AG04449 (cell line): Measurements from ENCODE around the gene PYGM.

Source experiments
- CTCF ChIA-PET: fragments of 350-600 bp; formaldehyde crosslinking; extraction: SDS; loops from one replicate; lab custom pipeline; 2021; ENCODE audit warnings: antibody characterized with exemption; lab: Yijun Ruan, JAX
- POLR2A ChIA-PET: fragments of 400-600, 350-600 bp; formaldehyde crosslinking; extraction: SDS; loops from one replicate; lab custom pipeline; 2020; ENCODE audit warnings: antibody characterized with exemption, inconsistent platforms; lab: Yijun Ruan, JAX
- DNase-seq: peaks from one replicate; pipeline ENCODE4 v3.0.0-alpha.2; 2010; ENCODE audit warnings: low read depth, low spot score
- H3K4me3 ChIP-seq: 2 replicates; pipeline ENCODE4 v1.5.1; 2011; ENCODE audit warnings: low read depth, mild to moderate bottlenecking, control low read depth, low read length
- CTCF ChIP-seq: IDR thresholded peaks from one replicate; pipeline ENCODE4 v1.5.1; 2011; ENCODE audit warnings: mild to moderate bottlenecking, moderate library complexity, low read length, control low read depth, inconsistent platforms; ENCODE audit not compliant: insufficient read depth; ENCODE audit errors: missing control alignments

Gene PYGM

GRCh38 chr11:64723117-64723906 is 36.5 kb downstream of the PYGM start, which contains the start of gene NRXN2:
Gene NRXN2 (minus strand): TSS chr11:64723197. CDS start chr11:64713699, 9,498 bp downstream.
- no peak for DNase-seq
- TF ChIP-seq CTCF, result peak; percentile 97
- ChIA-PET POLR2A (no interaction called here), CTCF (interaction anchor here (1.4 to 4.8 kb wide), 3 partner anchors 18 to 35 kb away, joined by 5 to 19 read pairs (median 14); no protein-coding TSS in a partner anchor)
- H3K4me3 ChIP-seq, result peak within 1 kb of the TSS; percentile 65

GRCh38 chr11:64722141-64723065 is 37.4 kb downstream of the PYGM start:
- ChIA-PET CTCF (interaction anchor here (0.7 to 3.0 kb wide), 5 partner anchors 12 to 273 kb away, joined by 3 to 14 read pairs (median 3); partner anchors contain the start of gene RASGRP2), POLR2A (no interaction called here)
- no peak overlapping the region for H3K4me3 ChIP-seq
- DNase-seq, result no peak
- no peak for TF ChIP-seq CTCF

- H3K4me3 ChIP-seq, result no peak overlapping the region
- TF ChIP-seq CTCF, result no peak
- DNase-seq, result no peak
- POLR2A ChIA-PET, result no interaction called here
- CTCF ChIA-PET, result interaction anchor here (1.1 to 3.0 kb wide), 3 partner anchors 23 to 272 kb away, joined by 3 to 14 read pairs (median 4); partner anchors contain the start of gene RASGRP2
Measured at GRCh38 chr11:64721359-64721699, 38.4 kb downstream of the PYGM start.

GRCh38 chr11:64720640-64721358 is 39.0 kb downstream of the PYGM start:
- no peak for TF ChIP-seq CTCF
- POLR2A ChIA-PET, result no interaction called here
- DNase-seq, result no peak
- CTCF ChIA-PET, result interaction anchor here (1.0 to 3.0 kb wide), 2 partner anchors 32 to 469 kb away, joined by 3 to 14 read pairs; no protein-coding TSS in a partner anchor
- H3K4me3 ChIP-seq, result no peak overlapping the region

GRCh38 chr11:64720167-64720566 is 39.6 kb downstream of the PYGM start:
- H3K4me3 ChIP-seq, result no peak overlapping the region
- POLR2A ChIA-PET, result no interaction called here
- TF ChIP-seq CTCF, result no peak
- CTCF ChIA-PET, result interaction anchor here (1.0 to 3.0 kb wide), 2 partner anchors 31 to 468 kb away, joined by 3 to 14 read pairs; no protein-coding TSS in a partner anchor
- no peak for DNase-seq
